Panc1 (cell line): ENCODE measurements around the gene ZNF81. TPM values are rescaled to one million over a fixed set of nuclear protein-coding genes. Genes with fewer than 3 reads are reported as not detected.

Experiments used
- ATAC-seq: fragments of 200-7000 bp; cut with Tn5 transposase; 2 replicates; pipeline ENCODE4 v1.9.1; 2020; ENCODE audit warnings: mild to moderate bottlenecking, moderate library complexity
- BruUV-seq: library from RNA; stranded (reverse); fragments of 400-500 nt; replicated peaks from 2 replicates; lab custom pipeline; 2021; lab: Mats Ljungman, UMichigan
- CTCF ChIA-PET: fragments of 300-600 bp; sonication (Branson Sonifier 250); formaldehyde crosslinking; loops from one replicate; lab custom pipeline; 2022; ENCODE audit warnings: antibody characterized with exemption; lab: Charles Lee
- POLR2A ChIA-PET: fragments of 300-600 bp; sonication (Branson Sonifier 250); formaldehyde crosslinking; loops from one replicate; lab custom pipeline; 2022; ENCODE audit warnings: antibody characterized with exemption; lab: Charles Lee
- DNase-seq: peaks from one replicate; pipeline ENCODE4 v3.0.0-alpha.2; 2010; ENCODE audit warnings: low read depth, low spot score
- H3K27ac ChIP-seq: 2 replicates; pipeline ENCODE4 v1.5.1; 2011; ENCODE audit warnings: mild to moderate bottlenecking, low read length, inconsistent platforms
- H3K27me3 ChIP-seq: fragments of 200-500 bp; sonication (Bioruptor generic); 2 replicates; pipeline ENCODE4 v1.6.0; 2014; ENCODE audit warnings: low read length, inconsistent platforms; ENCODE audit not compliant: control insufficient read depth, insufficient read depth
- H3K36me3 ChIP-seq: fragments of 200-500 bp; sonication (Bioruptor generic); 2 replicates; pipeline ENCODE4 v1.5.1; 2014; ENCODE audit warnings: inconsistent platforms, mild to moderate bottlenecking, low read length, moderate library complexity; ENCODE audit not compliant: control insufficient read depth, insufficient read depth
- H3K4me1 ChIP-seq: 2 replicates; pipeline ENCODE4 v1.5.1; 2011; ENCODE audit warnings: inconsistent platforms, mild to moderate bottlenecking, low read length, moderate library complexity; ENCODE audit not compliant: control insufficient read depth, insufficient read depth
- H3K4me3 ChIP-seq, 2 experiments: 2 replicates each; pipeline ENCODE4 v1.5.1; 2011 to 2012; ENCODE audit warnings: low read depth in 2 of 2, low read length in 2 of 2, mild to moderate bottlenecking in 2 of 2, inconsistent platforms in 1 of 2, moderate library complexity in 1 of 2
- H3K9me3 ChIP-seq: fragments of 200-500 bp; sonication (Bioruptor generic); 2 replicates; pipeline ENCODE4 v1.5.1; 2014; ENCODE audit warnings: low read depth, mild to moderate bottlenecking, inconsistent platforms, low read length, moderate library complexity; ENCODE audit not compliant: control insufficient read depth, insufficient read depth
- CTCF ChIP-seq: fragments of 450-650 bp; IDR thresholded peaks from 2 replicates; pipeline ENCODE4 v1.5.1; 2017; ENCODE audit warnings: mild to moderate bottlenecking
- POLR2AphosphoS5 ChIP-seq: IDR thresholded peaks from 2 replicates; pipeline ENCODE4 v1.6.1; 2012; ENCODE audit warnings: mild to moderate bottlenecking, low read depth, low read length, moderate library complexity
- REST ChIP-seq, 2 experiments: IDR thresholded peaks; 2 replicates each; pipeline ENCODE4 v1.6.1; 2011 to 2012; ENCODE audit warnings: low read depth in 2 of 2, control low read depth in 1 of 2, low read length in 1 of 2, mild to moderate bottlenecking in 1 of 2, moderate library complexity in 1 of 2; ENCODE audit not compliant: insufficient read depth in 1 of 2
- SIN3A ChIP-seq: IDR thresholded peaks from 2 replicates; pipeline ENCODE4 v1.6.1; 2012; ENCODE audit warnings: low read depth, mild to moderate bottlenecking, low read length, moderate library complexity, borderline replicate concordance; ENCODE audit not compliant: insufficient read depth
- TCF7L2 ChIP-seq: IDR thresholded peaks from 2 replicates; pipeline ENCODE4 v1.6.1; 2011; ENCODE audit warnings: mild to moderate bottlenecking, low read depth, low read length, inconsistent platforms
- in situ Hi-C: cut with HindIII; loops from 2 replicates; pipeline ENCODE4 v1.10.0; 2016; ENCODE audit warnings: low sequenced_read_pairs, low pct_unique_long_range_greater_than_20kb
- intact Hi-C: fragments of 100-400 bp; cut with micrococcal nuclease; formaldehyde crosslinking; loops from one replicate; pipeline ENCODE4 v1.10.0; 2022; ENCODE audit not compliant: unreplicated experiment
- total RNA-seq: library from RNA; stranded (reverse); gene quantifications from one replicate; pipeline ENCODE4 v1.2.1, GENCODE V29; 2021; ENCODE audit not compliant: unreplicated experiment

The ZNF81 gene
- total RNA-seq, 1 experiment from 2014 or later: 10.7 TPM

GRCh38 chrX:47863187-47863586, 26.5 kb downstream of the ZNF81 start:
- Histone ChIP-seq H3K27me3 (no peaks in the 10 kb centered on the region), H3K36me3 (no peaks in the 10 kb centered on the region), H3K27ac (no peak overlapping the region), H3K4me1 (no peaks in the 10 kb centered on the region), H3K9me3 (no peaks in the 10 kb centered on the region), H3K4me3 (no peak overlapping the region)
- TF ChIP-seq SIN3A (no peak), POLR2AphosphoS5 (no peak), CTCF (no peak), TCF7L2 (no peak), REST (IDR thresholded peaks at IDR 0.05; ENCODE audit: insufficient read depth in 1 of 2, low read depth in 2 of 2, low read length in 1 of 2) (no peak)
- BruUV-seq: no TSS peak
- intact Hi-C loops (no loop called here), in situ Hi-C loops (no loop called here)
- ChIA-PET CTCF (no interaction called here), POLR2A (no interaction called here)
- DNase-seq: no peak
- no peak for ATAC-seq

GRCh38 chrX:47864300-47864699, 27.6 kb downstream of the ZNF81 start:
- ATAC-seq (no peak), DNase-seq (no peak)
- Histone ChIP-seq H3K4me3 (no peak overlapping the region), H3K27me3 (no peaks in the 10 kb centered on the region), H3K27ac (no peak overlapping the region), H3K4me1 (no peaks in the 10 kb centered on the region), H3K36me3 (no peaks in the 10 kb centered on the region), H3K9me3 (no peaks in the 10 kb centered on the region)
- intact Hi-C loops (no loop called here), in situ Hi-C loops (no loop called here)
- ChIA-PET POLR2A (no interaction called here), CTCF (no interaction called here)
- BruUV-seq: no TSS peak
- TF ChIP-seq REST (IDR thresholded peaks at IDR 0.05; ENCODE audit: insufficient read depth in 1 of 2, low read depth in 2 of 2, low read length in 1 of 2) (no peak), POLR2AphosphoS5 (no peak), TCF7L2 (no peak), CTCF (no peak), SIN3A (no peak)
